Measurements from ENCODE around the gene RAD21L1.

DNA sequence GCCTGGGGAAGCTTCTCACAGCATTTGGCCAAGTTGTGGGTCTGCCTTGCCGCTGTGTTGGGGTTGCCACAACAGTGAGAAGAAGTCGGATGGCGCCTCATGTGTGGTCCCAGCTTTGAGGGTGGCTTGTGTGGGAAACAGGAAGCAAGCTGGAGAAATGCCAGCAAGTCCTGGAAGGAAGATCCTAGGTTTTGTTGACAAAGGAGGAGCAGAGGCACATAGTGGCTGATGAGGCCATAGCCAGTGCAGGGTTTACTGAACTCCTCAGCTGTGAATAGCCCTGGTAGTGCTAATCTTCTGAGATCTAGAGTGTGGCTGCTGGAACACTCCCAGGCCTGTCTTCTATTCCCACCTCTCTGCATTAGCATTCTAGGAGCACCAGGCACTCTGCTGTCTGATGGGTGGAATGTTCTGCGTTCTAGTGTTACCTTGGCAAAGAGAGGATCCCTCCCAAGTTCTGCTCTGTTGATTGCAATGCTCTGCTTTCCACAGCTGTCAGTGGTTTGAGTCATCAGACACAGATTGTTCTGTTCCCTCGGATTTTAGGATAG is 65.4 kb downstream of the RAD21L1 start:
- TF ChIP-seq, protein P1, sequence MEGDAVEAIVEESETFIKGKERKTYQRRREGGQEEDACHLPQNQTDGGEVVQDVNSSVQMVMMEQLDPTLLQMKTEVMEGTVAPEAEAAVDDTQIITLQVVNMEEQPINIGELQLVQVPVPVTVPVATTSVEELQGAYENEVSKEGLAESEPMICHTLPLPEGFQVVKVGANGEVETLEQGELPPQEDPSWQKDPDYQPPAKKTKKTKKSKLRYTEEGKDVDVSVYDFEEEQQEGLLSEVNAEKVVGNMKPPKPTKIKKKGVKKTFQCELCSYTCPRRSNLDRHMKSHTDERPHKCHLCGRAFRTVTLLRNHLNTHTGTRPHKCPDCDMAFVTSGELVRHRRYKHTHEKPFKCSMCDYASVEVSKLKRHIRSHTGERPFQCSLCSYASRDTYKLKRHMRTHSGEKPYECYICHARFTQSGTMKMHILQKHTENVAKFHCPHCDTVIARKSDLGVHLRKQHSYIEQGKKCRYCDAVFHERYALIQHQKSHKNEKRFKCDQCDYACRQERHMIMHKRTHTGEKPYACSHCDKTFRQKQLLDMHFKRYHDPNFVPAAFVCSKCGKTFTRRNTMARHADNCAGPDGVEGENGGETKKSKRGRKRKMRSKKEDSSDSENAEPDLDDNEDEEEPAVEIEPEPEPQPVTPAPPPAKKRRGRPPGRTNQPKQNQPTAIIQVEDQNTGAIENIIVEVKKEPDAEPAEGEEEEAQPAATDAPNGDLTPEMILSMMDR (IDR thresholded peaks at IDR 0.05; ENCODE audit: insufficient read depth, low read length, poor library complexity, severe bottlenecking), result no peak
- no peak for TF ChIP-seq EZH2phosphoT487 (conservative IDR thresholded peaks at IDR 0.05; ENCODE audit: low read length)
